Common myeloid progenitor, CD34-positive (primary cell): ENCODE results near the gene PPP2R2B.

ENCODE experiments used
- CTCF ChIA-PET: fragments of 350-600 bp; sonication (Branson Sonifier 250); formaldehyde crosslinking; loops from one replicate; lab custom pipeline; 2021; ENCODE audit warnings: antibody characterized with exemption; lab: Charles Lee
- POLR2A ChIA-PET: fragments of 350-600 bp; sonication (Branson Sonifier 250); formaldehyde crosslinking; loops from one replicate; lab custom pipeline; 2021; ENCODE audit warnings: antibody characterized with exemption; lab: Charles Lee
- DNase-seq, 3 donors: peaks; one replicate each; pipeline versions ENCODE4 v3.0.0 to v3.0.0-alpha.2; 2013
- H3K27ac ChIP-seq, 2 experiments: 1 replicate in 1 of 2; 2 replicates in 1 of 2; pipeline ENCODE4 v1.7.0; 2013; ENCODE audit warnings: inconsistent platforms in 2 of 2, low read length in 2 of 2, mild to moderate bottlenecking in 2 of 2, low read depth in 1 of 2, moderate library complexity in 1 of 2; ENCODE audit not compliant: severe bottlenecking in 2 of 2, insufficient read depth in 1 of 2, poor library complexity in 1 of 2
- H3K27me3 ChIP-seq, 5 experiments: replicated peaks in 2 of 5; 1 replicate in 3 of 5; 2 replicates in 2 of 5; pipeline versions ENCODE4 v1.6.1 to v1.7.0; 2013; ENCODE audit warnings: low read length in 4 of 5, mild to moderate bottlenecking in 2 of 5, moderate library complexity in 2 of 5, inconsistent platforms in 1 of 5; ENCODE audit not compliant: insufficient read depth in 5 of 5, control insufficient read depth in 4 of 5
- H3K36me3 ChIP-seq, 4 experiments: 1 replicate in 2 of 4; 2 replicates in 2 of 4; pipeline versions ENCODE4 v1.6.1 to v1.7.0; 2013; ENCODE audit warnings: low read length in 3 of 4, control low read depth in 1 of 4, mild to moderate bottlenecking in 1 of 4; ENCODE audit not compliant: control insufficient read depth in 4 of 4, insufficient read depth in 4 of 4
- H3K4me1 ChIP-seq, 4 experiments: 1 replicate in 3 of 4; 2 replicates in 1 of 4; pipeline versions ENCODE4 v1.6.1 to v1.7.1; 2013; ENCODE audit warnings: low read length in 3 of 4, mild to moderate bottlenecking in 3 of 4, control low read depth in 1 of 4, inconsistent platforms in 1 of 4, moderate library complexity in 1 of 4; ENCODE audit not compliant: control insufficient read depth in 4 of 4, insufficient read depth in 4 of 4; ENCODE audit errors: control extremely low read depth in 1 of 4
- H3K4me3 ChIP-seq, 7 experiments: 1 replicate in 4 of 7; 2 replicates in 3 of 7; pipeline versions ENCODE4 v1.5.1 to v1.7.0; 2013; ENCODE audit warnings: mild to moderate bottlenecking in 7 of 7, low read length in 6 of 7, moderate library complexity in 6 of 7, inconsistent platforms in 2 of 7, low read depth in 2 of 7, control low read depth in 1 of 7; ENCODE audit not compliant: insufficient read depth in 4 of 7, control insufficient read depth in 1 of 7; ENCODE audit errors: extremely low read depth in 1 of 7
- H3K9me3 ChIP-seq, 5 experiments: 1 replicate in 4 of 5; 2 replicates in 1 of 5; pipeline versions ENCODE4 v1.6.1 to v1.7.1; 2013; ENCODE audit warnings: low read length in 4 of 5, mild to moderate bottlenecking in 2 of 5, inconsistent platforms in 1 of 5, low read depth in 1 of 5, moderate library complexity in 1 of 5; ENCODE audit not compliant: control insufficient read depth in 4 of 5, insufficient read depth in 2 of 5; ENCODE audit errors: control extremely low read depth in 1 of 5
- whole genome bisulfite sequencing: methylation state at CpG from one replicate; pipeline ENCODE4 v1.1.5; 2013; ENCODE audit not compliant: insufficient coverage; 5-methylcytosine and 5-hydroxymethylcytosine counted together

PPP2R2B gene

GRCh38 chr5:146653560-146653959, 225.0 kb downstream of the PPP2R2B start:
- no peak for DNase-seq
- Histone ChIP-seq H3K27ac (no peak overlapping the region), H3K4me1 (peaks cover 0 to 3% (median 0%) of the 10 kb centered on the region in 4 experiments), H3K36me3 (no peaks in the 10 kb centered on the region), H3K9me3 (no peaks in the 10 kb centered on the region), H3K4me3 (no peak overlapping the region), H3K27me3 (no peaks in the 10 kb centered on the region)
- 42% methylated on average over 5 of the region's 7 CpGs for WGBS
- ChIA-PET CTCF (interaction anchor here (0.9 to 1.4 kb wide), 2 partner anchors 293 to 313 kb away, joined by 3 to 5 read pairs; no protein-coding TSS in a partner anchor), POLR2A (no interaction called here)

GRCh38 chr5:146652547-146652946, 226.0 kb downstream of the PPP2R2B start:
- DNase-seq = no peak
- no peaks in the 10 kb centered on the region for H3K36me3 ChIP-seq
- no peak overlapping the region for H3K4me3 ChIP-seq
- peaks cover 0 to 3% (median 0%) of the 10 kb centered on the region in 4 experiments for H3K4me1 ChIP-seq
- H3K9me3 ChIP-seq = no peaks in the 10 kb centered on the region
- ChIA-PET POLR2A (no interaction called here), CTCF (interaction anchor here (1.4 kb wide), 1 partner anchor 314 kb away, joined by 5 read pairs; no protein-coding TSS in a partner anchor)
- no peaks in the 10 kb centered on the region for H3K27me3 ChIP-seq
- H3K27ac ChIP-seq = no peak overlapping the region
- 100% methylated on average over 1 of the region's 1 CpG for WGBS

GRCh38 chr5:146647656-146648199, 230.8 kb downstream of the PPP2R2B start:
- H3K9me3 ChIP-seq = no peaks in the 10 kb centered on the region
- no peaks in the 10 kb centered on the region for H3K4me1 ChIP-seq
- H3K36me3 ChIP-seq = no peaks in the 10 kb centered on the region
- no peak overlapping the region for H3K4me3 ChIP-seq
- POLR2A ChIA-PET = no interaction called here
- CTCF ChIA-PET = interaction anchor here (1.3 to 1.6 kb wide), 2 partner anchors 14 to 319 kb away, joined by 4 read pairs; no protein-coding TSS in a partner anchor
- 100% methylated on average over 1 of the region's 3 CpGs for WGBS
- no peak for DNase-seq
- no peak overlapping the region for H3K27ac ChIP-seq
- H3K27me3 ChIP-seq = no peaks in the 10 kb centered on the region

GRCh38 chr5:146646441-146646840, 232.1 kb downstream of the PPP2R2B start:
- H3K36me3 ChIP-seq = no peaks in the 10 kb centered on the region
- no peaks in the 10 kb centered on the region for H3K27me3 ChIP-seq
- H3K4me3 ChIP-seq = no peak overlapping the region
- ChIA-PET CTCF (interaction anchor here (0.8 to 1.2 kb wide), 3 partner anchors 11 to 321 kb away, joined by 3 read pairs; no protein-coding TSS in a partner anchor), POLR2A (no interaction called here)
- DNase-seq = peak in 1 of 3 donors; percentile 4
- no peak overlapping the region for H3K27ac ChIP-seq
- WGBS = 100% methylated on average over 1 of the region's 1 CpG
- no peaks in the 10 kb centered on the region for H3K4me1 ChIP-seq
- H3K9me3 ChIP-seq = no peaks in the 10 kb centered on the region

- H3K4me3 ChIP-seq = no peak overlapping the region
- no peaks in the 10 kb centered on the region for H3K4me1 ChIP-seq
- POLR2A ChIA-PET = no interaction called here
- DNase-seq = peak in 1 of 3 donors; percentile 6
- no peak overlapping the region for H3K27ac ChIP-seq
- H3K36me3 ChIP-seq = no peaks in the 10 kb centered on the region
- CTCF ChIA-PET = interaction anchor here (0.6 to 1.3 kb wide), 4 partner anchors 11 to 317 kb away, joined by 3 to 5 read pairs (median 4); no protein-coding TSS in a partner anchor
- 80% methylated on average over 1 of the region's 1 CpG for WGBS
- H3K9me3 ChIP-seq = no peaks in the 10 kb centered on the region
- peaks cover 0 to 2% (median 0%) of the 10 kb centered on the region in 5 experiments for H3K27me3 ChIP-seq
These were observed 233.2 kb downstream of the PPP2R2B start for GRCh38 chr5:146645342-146645741.

GRCh38 chr5:146644831-146645230, 233.7 kb downstream of the PPP2R2B start:
- no peak for DNase-seq
- ChIA-PET CTCF (interaction anchor here (0.6 to 1.3 kb wide), 4 partner anchors 11 to 318 kb away, joined by 3 to 5 read pairs (median 4); no protein-coding TSS in a partner anchor), POLR2A (no interaction called here)
- 94% methylated on average over 2 of the region's 3 CpGs for WGBS
- Histone ChIP-seq H3K36me3 (no peaks in the 10 kb centered on the region), H3K4me3 (no peak overlapping the region), H3K27me3 (peaks cover 0 to 2% (median 0%) of the 10 kb centered on the region in 5 experiments), H3K9me3 (no peaks in the 10 kb centered on the region), H3K4me1 (no peaks in the 10 kb centered on the region), H3K27ac (no peak overlapping the region)

GRCh38 chr5:146643776-146644175, 234.8 kb downstream of the PPP2R2B start:
- H3K4me3 ChIP-seq = no peak overlapping the region
- H3K27me3 ChIP-seq = peaks cover 0 to 2% (median 0%) of the 10 kb centered on the region in 5 experiments
- WGBS = no CpG with 5 or more reads among the region's 2 CpGs
- ChIA-PET CTCF (no interaction called here), POLR2A (no interaction called here)
- H3K27ac ChIP-seq = no peak overlapping the region
- H3K36me3 ChIP-seq = no peaks in the 10 kb centered on the region
- no peaks in the 10 kb centered on the region for H3K4me1 ChIP-seq
- DNase-seq = peak in 2 of 3 donors; percentile 5 to 9
- H3K9me3 ChIP-seq = no peaks in the 10 kb centered on the region
